Upper lobe of right lung (tissue), 1 donor: ENCODE data around the gene KLF17. TPM values are rescaled to one million over a fixed set of nuclear protein-coding genes. Genes with fewer than 3 reads are reported as not detected.

ENCODE experiments used
- ATAC-seq: fragments of 200-7000 bp; cut with Tn5 transposase; one replicate; pipeline ENCODE4 v1.9.1; 2020; ENCODE audit warnings: mild to moderate bottlenecking, moderate library complexity
- DNase-seq: peaks from one replicate; pipeline ENCODE4 v3.0.0-alpha.2; 2020
- H3K27ac ChIP-seq: fragments of 200-600 bp; one replicate; pipeline ENCODE4 v1.8.0; 2022
- H3K27me3 ChIP-seq: fragments of 200-600 bp; one replicate; pipeline ENCODE4 v1.8.0; 2022; ENCODE audit warnings: mild to moderate bottlenecking
- H3K36me3 ChIP-seq: fragments of 200-600 bp; one replicate; pipeline ENCODE4 v1.8.0; 2022
- H3K4me1 ChIP-seq: fragments of 200-600 bp; one replicate; pipeline ENCODE4 v1.8.0; 2022
- H3K4me3 ChIP-seq: fragments of 200-600 bp; one replicate; pipeline ENCODE4 v1.8.0; 2022; ENCODE audit warnings: mild to moderate bottlenecking
- H3K9me3 ChIP-seq: fragments of 200-600 bp; one replicate; pipeline ENCODE4 v1.8.0; 2022
- intact Hi-C: fragments of 100-400 bp; cut with DNase I; formaldehyde crosslinking; loops from one replicate; pipeline ENCODE4 v1.11.0; 2022
- long read RNA-seq: library from polyadenylated mRNA; unstranded; transcript quantifications from one replicate; pipeline ENCODE4 v2.0.0, GENCODE V29; 2021
- total RNA-seq: library from RNA; stranded (reverse); fragmentation: NEBNext Ultra II Directional; extraction: Animal tissue kit (Norgen Biotek cat#: 25700); gene quantifications from one replicate; pipeline ENCODE4 v1.2.1, GENCODE V29; 2021
- TF ChIP-seq, protein P1 (sequence below): fragments of 200-600 bp; IDR thresholded peaks from one replicate; pipeline ENCODE4 v1.8.0; 2022; ENCODE audit warnings: antibody characterized with exemption
- donor health status: DM: no; HTN: yes; CAD: no; lungs with severe emphysema.

Gene KLF17
- total RNA-seq: 0.52 TPM
- long read RNA-seq: 0 reads

DNA sequence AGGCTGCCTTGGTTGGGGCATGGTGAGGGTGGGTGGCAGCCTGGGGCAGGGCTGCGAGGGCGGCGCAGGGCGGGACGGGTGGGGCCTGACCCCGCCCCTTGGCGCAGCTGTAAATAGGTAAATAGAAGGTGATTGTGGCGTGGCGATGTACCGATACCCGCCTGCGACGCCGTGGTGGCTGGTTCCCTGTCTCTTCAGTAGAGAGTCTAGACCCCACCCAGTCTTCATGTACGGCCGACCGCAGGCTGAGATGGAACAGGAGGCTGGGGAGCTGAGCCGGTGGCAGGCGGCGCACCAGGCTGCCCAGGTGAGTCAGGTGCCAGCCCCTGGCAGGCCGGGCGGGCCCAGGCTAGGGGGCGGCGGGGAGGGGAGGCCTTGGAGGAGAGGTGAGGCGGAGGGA is at the start of gene KLF17:
Gene KLF17 (plus strand): TSS at position 140 of the 400 bp plus-strand sequence. CDS start 87 bp downstream, at position 227.
- H3K36me3 ChIP-seq: no peaks in the 10 kb centered on the region
- ATAC-seq (no peak), DNase-seq (no peak)
- no peaks in the 10 kb centered on the region for H3K9me3 ChIP-seq
- no peak within 1 kb of the TSS for H3K27ac ChIP-seq
- intact Hi-C loops: no loop called here
- H3K4me1 ChIP-seq: no peaks in the 10 kb centered on the region
- no peak within 1 kb of the TSS for H3K4me3 ChIP-seq
- TF ChIP-seq, protein P1, sequence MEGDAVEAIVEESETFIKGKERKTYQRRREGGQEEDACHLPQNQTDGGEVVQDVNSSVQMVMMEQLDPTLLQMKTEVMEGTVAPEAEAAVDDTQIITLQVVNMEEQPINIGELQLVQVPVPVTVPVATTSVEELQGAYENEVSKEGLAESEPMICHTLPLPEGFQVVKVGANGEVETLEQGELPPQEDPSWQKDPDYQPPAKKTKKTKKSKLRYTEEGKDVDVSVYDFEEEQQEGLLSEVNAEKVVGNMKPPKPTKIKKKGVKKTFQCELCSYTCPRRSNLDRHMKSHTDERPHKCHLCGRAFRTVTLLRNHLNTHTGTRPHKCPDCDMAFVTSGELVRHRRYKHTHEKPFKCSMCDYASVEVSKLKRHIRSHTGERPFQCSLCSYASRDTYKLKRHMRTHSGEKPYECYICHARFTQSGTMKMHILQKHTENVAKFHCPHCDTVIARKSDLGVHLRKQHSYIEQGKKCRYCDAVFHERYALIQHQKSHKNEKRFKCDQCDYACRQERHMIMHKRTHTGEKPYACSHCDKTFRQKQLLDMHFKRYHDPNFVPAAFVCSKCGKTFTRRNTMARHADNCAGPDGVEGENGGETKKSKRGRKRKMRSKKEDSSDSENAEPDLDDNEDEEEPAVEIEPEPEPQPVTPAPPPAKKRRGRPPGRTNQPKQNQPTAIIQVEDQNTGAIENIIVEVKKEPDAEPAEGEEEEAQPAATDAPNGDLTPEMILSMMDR: no peak
- no peaks in the 10 kb centered on the region for H3K27me3 ChIP-seq

- Histone ChIP-seq H3K9me3 (no peaks in the 10 kb centered on the region), H3K4me3 (no peak overlapping the region), H3K36me3 (no peaks in the 10 kb centered on the region), H3K27ac (no peak overlapping the region), H3K27me3 (no peaks in the 10 kb centered on the region), H3K4me1 (peaks cover 22% of the 10 kb centered on the region)
- TF ChIP-seq, protein P1: no peak
- ATAC-seq (no peak), DNase-seq (no peak)
- intact Hi-C loops: no loop called here
Measured at GRCh38 chr1:44071461-44071860, 47.2 kb upstream of the KLF17 start.

GRCh38 chr1:44072204-44072603 is 46.4 kb upstream of the KLF17 start:
- H3K4me1 ChIP-seq: peaks cover 22% of the 10 kb centered on the region
- DNase-seq (no peak), ATAC-seq (peak; percentile 29)
- no peaks in the 10 kb centered on the region for H3K27me3 ChIP-seq
- H3K36me3 ChIP-seq: no peaks in the 10 kb centered on the region
- TF ChIP-seq, protein P1: no peak
- intact Hi-C loops: no loop called here
- H3K4me3 ChIP-seq: no peak overlapping the region
- H3K9me3 ChIP-seq: no peaks in the 10 kb centered on the region
- no peak overlapping the region for H3K27ac ChIP-seq

DNA sequence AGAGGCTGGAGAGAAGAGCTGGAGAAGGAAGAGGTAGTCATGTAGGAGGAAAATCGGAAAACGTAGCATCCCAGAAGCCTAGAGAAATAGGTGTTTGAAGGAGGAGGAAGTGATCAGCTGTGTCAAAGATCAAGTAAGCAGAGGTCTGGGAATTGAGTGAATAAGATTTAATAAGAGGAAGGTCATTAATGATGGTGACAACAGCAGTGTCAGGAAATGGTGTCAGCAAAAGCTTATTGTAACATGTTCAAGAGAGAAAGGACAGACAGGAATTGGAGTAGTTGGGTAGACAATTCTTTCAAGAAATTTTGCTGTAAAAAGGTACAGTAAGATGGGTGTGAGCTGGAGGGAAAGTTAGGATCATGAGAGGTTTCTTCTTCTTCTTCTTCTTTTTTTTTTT is 45.8 kb upstream of the KLF17 start:
- H3K4me1 ChIP-seq: peaks cover 18% of the 10 kb centered on the region
- DNase-seq: no peak
- no peak overlapping the region for H3K27ac ChIP-seq
- intact Hi-C loops: no loop called here
- no peak for ATAC-seq
- no peak overlapping the region for H3K4me3 ChIP-seq
- no peaks in the 10 kb centered on the region for H3K27me3 ChIP-seq
- no peaks in the 10 kb centered on the region for H3K36me3 ChIP-seq
- H3K9me3 ChIP-seq: no peaks in the 10 kb centered on the region
- TF ChIP-seq, protein P1: no peak

- H3K27me3 ChIP-seq: no peaks in the 10 kb centered on the region
- no peaks in the 10 kb centered on the region for H3K36me3 ChIP-seq
- ATAC-seq (no peak), DNase-seq (no peak)
- H3K9me3 ChIP-seq: no peaks in the 10 kb centered on the region
- TF ChIP-seq, protein P1: no peak
- H3K27ac ChIP-seq: no peak overlapping the region
- intact Hi-C loops: no loop called here
- H3K4me3 ChIP-seq: no peak overlapping the region
- peaks cover 12% of the 10 kb centered on the region for H3K4me1 ChIP-seq
Measured at GRCh38 chr1:44073528-44073927, 45.1 kb upstream of the KLF17 start.

- ATAC-seq (peak; percentile 49), DNase-seq (no peak)
- Histone ChIP-seq H3K4me1 (peaks cover 7% of the 10 kb centered on the region), H3K4me3 (no peak overlapping the region), H3K27ac (no peak overlapping the region), H3K36me3 (no peaks in the 10 kb centered on the region), H3K27me3 (no peaks in the 10 kb centered on the region), H3K9me3 (no peaks in the 10 kb centered on the region)
- TF ChIP-seq, protein P1: no peak
- intact Hi-C loops: no loop called here
Measured at GRCh38 chr1:44074415-44074814, 44.2 kb upstream of the KLF17 start.
